SJSA1 (cell line): ENCODE results near the gene STRN4. TPM values are rescaled to one million over a fixed set of nuclear protein-coding genes. Genes with fewer than 3 reads are reported as not detected.
A peak's percentile ranks its signal among the peaks of the same experiment; 100 is the strongest.

Source experiments
- DNase-seq, 2 experiments: peaks; one replicate each; pipeline ENCODE4 v3.0.0-alpha.2; 2015 to 2020; ENCODE audit warnings: low spot score in 2 of 2, low read depth in 1 of 2
- H3K27ac ChIP-seq: fragments of 250-450 bp; sonication (Bioruptor Pico); 2 replicates; pipeline ENCODE4 v1.5.1; 2020; ENCODE audit warnings: mild to moderate bottlenecking, moderate library complexity
- H3K27me3 ChIP-seq: fragments of 250-450 bp; sonication (Bioruptor Pico); replicated peaks from 2 replicates; pipeline ENCODE4 v1.5.1; 2020; ENCODE audit warnings: mild to moderate bottlenecking, moderate library complexity
- H3K36me3 ChIP-seq: fragments of 250-450 bp; sonication (Bioruptor Pico); 2 replicates; pipeline ENCODE4 v1.5.1; 2020; ENCODE audit warnings: mild to moderate bottlenecking
- H3K4me1 ChIP-seq: fragments of 250-450 bp; sonication (Bioruptor Pico); replicated peaks from 2 replicates; pipeline ENCODE4 v1.6.1; 2021; ENCODE audit warnings: mild to moderate bottlenecking
- H3K4me3 ChIP-seq: fragments of 250-450 bp; sonication (Bioruptor Pico); 2 replicates; pipeline ENCODE4 v1.5.1; 2020; ENCODE audit warnings: mild to moderate bottlenecking
- H3K9me3 ChIP-seq: fragments of 250-450 bp; sonication (Bioruptor Pico); replicated peaks from 2 replicates; pipeline ENCODE4 v1.5.1; 2020; ENCODE audit warnings: mild to moderate bottlenecking
- total RNA-seq: library from RNA; depleted of rRNA; stranded (reverse); fragments of >200 nt; shearing (Covaris generic); gene quantifications from 2 replicates; pipeline ENCODE4 v1.2.3, GENCODE V29; 2014

Gene STRN4
- total RNA-seq, 1 experiment from 2014 or later, result 91.1 TPM

DNA sequence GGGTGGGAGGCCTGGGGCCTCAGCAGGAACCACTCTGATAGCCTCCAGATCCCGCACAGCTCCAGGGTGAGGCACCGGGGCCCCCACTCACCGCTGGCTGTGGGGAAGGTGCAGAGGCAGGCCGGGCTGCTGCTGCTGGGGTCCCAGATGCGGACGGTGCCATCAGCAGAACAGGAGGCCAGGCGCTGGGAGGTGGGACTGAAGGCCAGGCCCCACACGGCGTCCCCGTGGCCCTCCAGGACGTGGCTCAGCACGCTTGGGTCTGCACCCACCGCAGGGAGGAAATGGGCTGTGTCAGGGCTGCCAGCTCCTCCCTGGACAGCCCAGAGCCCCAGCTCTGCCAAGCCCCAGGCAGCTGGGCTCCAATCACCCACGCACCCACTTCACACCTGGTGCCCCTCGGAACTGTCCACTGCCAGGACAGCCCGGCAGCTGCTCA lies 23.2 kb downstream of the STRN4 start:
- DNase-seq, result no peak
- H3K27me3 ChIP-seq, result no peaks in the 10 kb centered on the region
- H3K36me3 ChIP-seq, result peaks cover 91% of the 10 kb centered on the region
- H3K27ac ChIP-seq, result no peak overlapping the region
- H3K4me1 ChIP-seq, result peaks cover 2% of the 10 kb centered on the region; the same call in 1 of the 2 replicates
- no peak overlapping the region for H3K4me3 ChIP-seq
- H3K9me3 ChIP-seq, result no peaks in the 10 kb centered on the region

DNA sequence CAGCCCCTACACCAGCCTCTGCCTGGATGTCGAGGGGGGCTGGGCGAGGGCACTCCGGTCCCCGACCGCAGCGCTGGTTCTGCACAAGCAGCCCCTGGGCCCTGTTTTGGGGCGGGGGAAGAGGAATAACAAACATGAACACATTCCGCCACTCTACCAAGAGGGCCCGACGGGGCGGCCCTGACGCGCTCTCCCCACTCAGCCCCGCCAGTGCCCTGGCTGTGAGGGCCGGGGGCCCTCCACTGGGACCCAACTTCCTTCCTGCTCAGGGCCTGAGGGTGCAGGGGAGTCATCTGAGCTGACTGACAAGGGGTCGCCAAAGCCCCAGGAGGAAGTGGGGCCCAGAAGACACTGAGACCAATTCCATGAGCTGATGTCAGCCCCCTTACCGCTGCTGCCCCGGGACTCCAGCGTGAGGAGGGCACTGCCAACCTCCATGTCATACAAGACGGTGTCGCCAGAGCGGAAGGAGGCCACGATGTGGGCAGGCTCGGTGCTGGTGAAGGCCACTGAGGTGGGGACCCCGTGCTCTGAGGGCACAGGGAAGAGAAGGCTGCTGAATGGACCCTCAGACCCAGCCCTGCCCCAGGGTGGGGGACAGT lies 23.7 kb downstream of the STRN4 start:
- H3K27ac ChIP-seq, result no peak overlapping the region
- no peak overlapping the region for H3K4me3 ChIP-seq
- no peak for DNase-seq
- H3K4me1 ChIP-seq, result peaks cover 8% of the 10 kb centered on the region; the same call in 1 of the 2 replicates
- H3K27me3 ChIP-seq, result no peaks in the 10 kb centered on the region
- H3K9me3 ChIP-seq, result no peaks in the 10 kb centered on the region
- H3K36me3 ChIP-seq, result peaks cover 89% of the 10 kb centered on the region

DNA sequence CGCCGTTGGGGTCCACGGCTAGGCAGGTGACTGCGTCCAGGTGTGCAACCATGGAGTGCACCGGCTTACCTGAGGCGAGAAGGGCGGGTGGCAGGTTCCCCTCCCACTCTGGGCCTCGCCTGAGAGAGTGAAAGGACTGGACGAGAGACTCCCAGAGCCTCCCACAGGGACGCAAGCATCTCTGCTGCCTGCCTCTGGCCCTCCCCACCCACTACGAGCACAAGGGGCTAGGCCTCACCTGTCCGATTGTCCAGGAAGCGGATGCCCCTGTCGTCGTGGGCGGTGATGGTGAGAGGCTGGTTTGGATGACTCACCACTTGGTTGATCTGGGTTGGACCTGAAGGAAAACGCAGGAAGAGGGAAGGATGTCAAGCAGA lies 24.3 kb downstream of the STRN4 start:
- no peak overlapping the region for H3K4me3 ChIP-seq
- DNase-seq, result no peak
- peaks cover 83% of the 10 kb centered on the region for H3K36me3 ChIP-seq
- H3K27ac ChIP-seq, result no peak overlapping the region
- no peaks in the 10 kb centered on the region for H3K27me3 ChIP-seq
- no peaks in the 10 kb centered on the region for H3K9me3 ChIP-seq
- H3K4me1 ChIP-seq, result peaks cover 11% of the 10 kb centered on the region; the same call in 1 of the 2 replicates

DNA sequence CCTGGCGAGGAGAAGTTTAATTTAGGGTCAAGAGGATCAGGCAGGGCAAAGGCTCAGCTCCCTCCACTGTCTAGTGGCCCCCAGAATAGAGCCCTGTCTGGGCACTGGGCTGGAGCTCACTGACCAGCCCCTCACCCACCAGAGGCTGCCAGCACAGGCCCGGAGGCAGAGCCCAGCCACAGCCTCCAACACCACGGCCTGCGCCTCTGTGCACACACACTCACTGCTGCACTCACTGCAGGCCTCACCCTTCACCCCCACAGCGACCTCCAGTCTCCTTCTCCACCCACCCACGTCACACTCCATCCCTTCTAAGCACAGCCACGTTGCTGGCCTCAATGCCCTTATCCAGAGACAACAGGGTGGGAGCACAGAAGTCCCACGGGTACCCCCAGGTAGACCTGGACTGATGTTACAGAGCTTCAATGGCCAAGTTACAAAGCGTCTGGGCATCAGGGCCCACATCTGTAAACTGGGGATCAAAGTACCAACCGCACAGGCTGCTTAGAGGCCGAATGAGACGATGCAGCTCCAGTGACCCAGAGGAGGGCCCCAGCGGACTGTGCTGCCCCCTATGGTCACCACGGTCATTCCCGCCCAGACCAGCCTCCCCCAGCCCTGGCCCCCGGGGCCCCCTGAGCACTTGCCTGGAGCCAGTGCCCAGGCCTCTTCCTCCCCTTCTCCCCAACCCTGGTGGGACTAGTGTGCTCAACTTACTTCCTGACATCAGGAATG lies 24.8 kb downstream of the STRN4 start:
- Histone ChIP-seq H3K36me3 (peaks cover 78% of the 10 kb centered on the region), H3K27me3 (no peaks in the 10 kb centered on the region)
- no peak for DNase-seq

DNA sequence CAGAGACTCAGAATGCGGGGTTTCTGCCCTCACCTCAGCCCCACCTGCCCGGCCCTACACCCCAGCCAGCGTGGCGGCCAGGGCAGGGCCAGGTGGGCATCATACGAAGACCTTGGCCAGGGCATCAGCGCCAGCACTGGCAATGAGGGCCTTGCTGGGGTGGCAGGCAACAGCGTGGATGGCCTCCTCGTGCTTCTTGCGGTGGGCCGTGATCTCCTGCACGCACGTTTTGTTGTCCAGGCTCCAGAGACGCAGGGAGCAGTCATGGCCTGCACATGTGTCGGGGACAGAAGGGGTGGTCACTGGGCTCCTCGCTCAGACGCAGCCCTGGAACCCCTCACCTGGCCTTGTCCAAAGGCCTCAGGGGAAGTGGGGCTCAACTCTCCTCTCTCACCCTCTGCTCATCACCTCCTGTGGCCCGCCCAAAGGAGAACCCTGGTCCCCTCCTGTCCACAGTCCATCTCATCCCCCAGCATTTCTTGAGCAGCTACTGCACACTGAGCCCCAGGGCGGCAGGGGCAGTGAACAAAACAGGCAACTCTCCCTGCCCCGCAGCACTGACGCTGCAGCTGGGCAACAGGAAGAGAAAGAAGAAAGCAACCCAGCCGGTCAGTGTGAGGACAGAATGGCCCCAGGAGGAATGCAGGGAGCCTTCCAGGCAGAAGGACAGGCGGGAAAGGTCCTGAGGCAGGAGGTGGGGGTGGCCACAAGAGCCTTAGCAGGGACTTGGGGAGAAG lies 25.6 kb downstream of the STRN4 start:
- Histone ChIP-seq H3K9me3 (no peaks in the 10 kb centered on the region), H3K27ac (no peak overlapping the region), H3K4me3 (no peak overlapping the region), H3K4me1 (peaks cover 16% of the 10 kb centered on the region), H3K27me3 (no peaks in the 10 kb centered on the region), H3K36me3 (peaks cover 70% of the 10 kb centered on the region)
- no peak for DNase-seq

More for the DNA sequence above, 24.8 kb downstream of the STRN4 start:
- H3K9me3 ChIP-seq, result no peaks in the 10 kb centered on the region
- peaks cover 11% of the 10 kb centered on the region; the same call in 1 of the 2 replicates for H3K4me1 ChIP-seq
- no peak overlapping the region for H3K4me3 ChIP-seq
- H3K27ac ChIP-seq, result no peak overlapping the region

DNA sequence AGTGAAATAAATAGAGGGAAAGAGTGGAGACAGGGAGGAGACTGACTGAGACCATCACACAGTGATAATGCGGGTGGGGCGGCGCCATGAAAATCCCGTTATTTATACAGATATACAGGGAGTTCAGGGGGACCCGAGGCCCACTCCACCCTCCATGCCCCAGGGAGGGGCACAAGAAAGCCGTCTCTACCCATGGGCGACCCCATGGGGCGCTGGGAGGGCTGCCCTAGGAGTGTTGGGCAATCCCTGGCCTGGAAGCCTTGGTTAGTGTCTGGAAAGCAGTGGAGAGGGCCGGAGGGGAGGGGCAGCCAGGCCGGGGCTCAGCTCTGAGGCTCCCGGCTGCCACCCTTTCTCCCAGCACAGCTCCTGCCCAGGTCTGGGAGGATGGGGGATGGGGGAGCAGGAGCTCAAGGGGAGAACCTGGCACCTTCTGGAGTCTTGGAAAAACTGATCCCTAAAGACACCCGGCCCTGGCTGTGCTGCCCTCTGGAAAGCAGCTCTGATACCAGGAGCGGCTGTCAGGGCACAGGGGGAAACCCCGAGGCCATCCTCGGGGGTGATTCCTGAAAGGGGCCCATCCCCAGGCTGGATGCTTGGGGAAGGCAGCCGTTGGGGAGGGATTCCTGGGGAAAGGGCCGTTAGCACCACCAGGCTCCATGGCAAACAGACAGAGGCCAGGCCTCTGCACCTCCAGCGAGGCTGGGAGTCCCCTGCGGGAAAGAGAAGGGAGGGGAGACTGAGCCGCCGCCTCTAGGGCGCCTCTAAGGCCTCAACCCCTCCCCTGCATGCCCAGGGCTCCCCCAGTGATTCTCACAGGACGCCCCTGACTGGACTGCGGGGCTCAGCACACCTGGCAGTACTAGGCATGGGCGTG lies 26.4 kb downstream of the STRN4 start:
- no peak overlapping the region for H3K27ac ChIP-seq
- no peak overlapping the region for H3K4me3 ChIP-seq
- peaks cover 64% of the 10 kb centered on the region for H3K36me3 ChIP-seq
- H3K4me1 ChIP-seq, result peaks cover 24% of the 10 kb centered on the region
- no peaks in the 10 kb centered on the region for H3K27me3 ChIP-seq
- no peak for DNase-seq
- H3K9me3 ChIP-seq, result no peaks in the 10 kb centered on the region

DNA sequence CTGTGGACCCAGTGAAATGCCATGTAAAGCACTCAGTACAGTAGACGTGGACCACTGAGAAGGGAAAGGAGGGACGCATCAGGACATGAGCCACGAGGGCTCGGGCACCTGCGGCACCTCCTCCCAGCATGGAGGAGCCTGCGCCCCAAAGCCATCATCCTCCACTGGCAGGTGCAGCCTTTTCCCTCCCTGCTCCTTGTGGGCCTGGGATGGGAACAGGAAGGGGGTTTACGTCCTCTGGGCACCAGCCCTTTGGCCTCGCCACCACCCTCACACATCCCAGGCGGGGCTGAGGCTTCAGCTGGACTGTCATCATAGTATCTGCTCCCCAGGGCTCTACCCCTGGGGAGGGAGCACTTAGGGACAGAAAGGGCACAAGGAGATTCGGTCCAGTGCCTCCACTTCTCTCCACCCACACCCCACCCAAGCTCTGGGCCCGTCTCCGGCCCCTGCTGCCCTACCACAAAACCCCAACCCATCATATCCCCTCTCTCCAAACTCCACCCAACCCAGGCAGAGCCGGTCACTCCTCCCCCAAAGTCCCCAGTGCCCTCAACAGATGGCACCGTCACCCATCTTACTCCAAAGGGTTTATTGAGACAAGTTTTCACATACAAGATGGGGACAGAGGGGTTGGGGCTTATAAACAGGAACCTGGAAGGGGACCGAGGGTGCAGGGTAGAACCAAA lies 27.2 kb downstream of the STRN4 start:
- Histone ChIP-seq H3K36me3 (peaks cover 57% of the 10 kb centered on the region), H3K4me3 (no peak overlapping the region), H3K27ac (no peak overlapping the region), H3K4me1 (peaks cover 28% of the 10 kb centered on the region), H3K9me3 (no peaks in the 10 kb centered on the region), H3K27me3 (no peaks in the 10 kb centered on the region)
- no peak for DNase-seq

DNA sequence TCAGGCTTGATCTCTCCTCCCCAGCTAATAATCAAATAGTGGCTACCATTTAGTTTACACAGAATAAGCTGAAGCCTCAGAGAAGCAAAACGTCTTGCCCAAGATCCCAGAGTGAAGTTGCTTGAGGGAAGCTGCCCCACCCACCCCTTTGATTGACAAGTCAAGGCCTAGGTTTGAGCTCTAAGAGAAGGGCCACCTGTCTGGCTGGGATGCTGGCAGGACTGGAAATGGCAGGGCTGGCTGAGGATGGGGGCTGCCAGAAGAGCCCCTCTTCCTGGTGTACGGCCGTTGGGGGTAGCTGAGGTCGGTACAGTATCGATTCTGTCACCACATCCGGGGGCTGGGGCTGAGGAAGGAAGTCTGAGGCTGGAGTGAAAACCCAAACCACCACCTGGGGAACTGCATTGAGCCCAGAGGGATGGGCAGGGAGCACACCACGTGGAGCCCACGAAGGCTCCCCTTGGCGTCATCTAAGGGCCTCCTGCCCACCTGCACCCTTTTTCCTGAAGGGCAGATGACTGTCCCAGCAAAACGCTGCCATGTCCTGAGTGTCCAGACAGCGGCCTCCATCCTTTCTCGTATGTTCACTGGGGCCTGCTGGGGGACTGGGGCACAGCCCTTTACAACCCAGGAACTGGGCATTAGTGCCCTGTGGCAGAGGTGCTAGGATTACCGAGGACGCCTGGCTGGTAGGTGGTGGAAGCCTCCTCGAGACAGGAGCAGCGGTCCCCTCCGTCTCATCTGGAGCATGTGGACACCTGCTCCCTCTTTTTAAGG lies 27.9 kb downstream of the STRN4 start:
- Histone ChIP-seq H3K27ac (no peak overlapping the region), H3K4me3 (no peak overlapping the region), H3K9me3 (no peaks in the 10 kb centered on the region), H3K4me1 (peaks cover 31% of the 10 kb centered on the region), H3K27me3 (no peaks in the 10 kb centered on the region), H3K36me3 (peaks cover 51% of the 10 kb centered on the region)
- no peak for DNase-seq

DNA sequence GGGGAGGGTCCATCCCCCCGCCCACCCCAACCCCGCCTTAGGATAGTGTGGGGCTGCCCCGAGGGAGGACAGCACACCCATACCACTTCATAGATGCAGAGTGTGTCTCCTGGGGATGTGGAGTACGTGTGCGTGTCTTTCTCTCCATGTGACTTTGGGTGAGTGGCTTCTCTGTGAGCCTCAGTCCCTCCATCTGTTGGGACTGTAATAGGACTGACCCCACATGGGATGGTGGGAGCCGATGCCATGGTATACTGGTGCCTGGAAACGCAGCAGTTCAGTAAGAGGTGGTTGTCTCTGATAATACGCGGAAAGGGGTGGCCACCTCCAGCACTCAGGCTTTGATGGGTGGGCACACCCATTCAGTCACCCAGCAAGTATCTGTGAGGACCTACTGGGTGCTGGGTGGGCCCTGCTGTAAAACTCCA lies 28.5 kb downstream of the STRN4 start:
- H3K27me3 ChIP-seq, result no peaks in the 10 kb centered on the region
- H3K4me3 ChIP-seq, result peak overlapping the region; percentile 52
- no peaks in the 10 kb centered on the region for H3K9me3 ChIP-seq
- H3K27ac ChIP-seq, result no peak overlapping the region
- no peak for DNase-seq
- H3K36me3 ChIP-seq, result peaks cover 45% of the 10 kb centered on the region
- peaks cover 31% of the 10 kb centered on the region for H3K4me1 ChIP-seq

DNA sequence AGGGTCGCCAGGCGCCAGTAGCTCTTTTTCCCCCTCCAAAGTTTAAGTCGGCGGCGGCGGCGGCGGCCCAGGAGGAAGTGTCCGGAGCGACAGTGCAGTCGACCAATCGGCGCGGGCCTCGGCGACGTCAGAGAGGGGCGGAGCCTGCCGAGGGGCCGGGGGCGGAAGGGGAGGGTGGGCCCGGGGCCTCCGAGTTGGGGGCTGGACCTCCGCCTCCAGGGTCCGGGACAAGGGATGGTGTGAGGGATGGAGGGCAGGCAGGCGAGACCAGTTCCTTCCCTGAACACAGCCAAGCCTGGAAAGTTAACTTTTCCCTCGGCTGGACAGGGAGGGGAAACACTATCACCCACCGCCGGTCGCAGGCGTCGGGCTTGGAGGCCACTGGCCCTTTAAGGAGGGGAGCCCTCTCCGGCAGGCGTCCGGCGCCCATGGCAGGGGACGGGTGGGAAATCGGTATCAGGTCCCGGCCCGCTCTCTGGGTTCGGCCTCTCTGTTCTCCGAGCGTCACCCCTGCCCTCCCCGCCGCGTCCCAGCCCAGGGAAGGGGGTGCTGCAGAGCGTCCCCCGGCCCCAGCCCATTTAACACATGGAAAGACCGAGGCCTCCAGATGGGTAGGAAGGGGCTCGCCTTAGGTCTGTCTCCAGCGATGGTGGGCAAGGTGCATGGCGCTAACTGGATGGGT lies 29.1 kb downstream of the STRN4 start, which contains the start of gene PRKD2:
TSS of gene PRKD2 (minus strand) at position 81 of the 682 bp plus-strand sequence. CDS start 744 bp downstream, outside the sequence.
- H3K4me3 ChIP-seq, result peak within 1 kb of the TSS; percentile 52
- peak within 1 kb of the TSS; percentile 45 for H3K27ac ChIP-seq
- peaks cover 31% of the 10 kb centered on the region for H3K4me1 ChIP-seq
- DNase-seq, result peak; percentile 69 to 87
- no peaks in the 10 kb centered on the region for H3K9me3 ChIP-seq
- H3K27me3 ChIP-seq, result no peaks in the 10 kb centered on the region
- peaks cover 40% of the 10 kb centered on the region for H3K36me3 ChIP-seq

DNA sequence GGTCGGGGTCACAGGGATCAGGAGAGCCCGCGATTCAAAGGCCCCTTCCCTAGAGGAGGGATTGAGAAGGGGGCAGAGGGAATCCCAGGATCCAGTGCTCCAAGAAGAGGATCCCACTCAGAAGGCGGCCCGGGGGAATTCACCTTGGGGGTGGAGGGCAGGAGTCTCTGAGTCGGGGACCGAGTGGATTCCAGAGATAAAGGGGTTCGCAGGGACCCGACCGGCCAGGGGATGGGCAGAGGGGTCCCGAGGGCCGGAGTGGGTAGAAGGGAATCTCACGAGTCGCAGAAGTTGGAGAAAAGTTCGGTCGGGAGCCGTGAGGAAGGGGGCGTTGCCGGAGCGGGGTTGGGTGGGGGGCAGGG lies 29.6 kb downstream of the STRN4 start:
- DNase-seq, result no peak

More for the DNA sequence above, 29.6 kb downstream of the STRN4 start:
- Histone ChIP-seq H3K36me3 (peaks cover 34% of the 10 kb centered on the region), H3K27me3 (no peaks in the 10 kb centered on the region), H3K27ac (peak overlapping the region; percentile 5; the same call in 1 of the 2 replicates), H3K9me3 (no peaks in the 10 kb centered on the region), H3K4me3 (peak overlapping the region; percentile 52), H3K4me1 (peaks cover 31% of the 10 kb centered on the region)
